NCI-H146 treated with DMSO at 0.1 percent for 48 hours (cell line): ENCODE data around the gene METTL1.

ENCODE experiments used
- DNase-seq: peaks from one replicate; lab custom pipeline; 2025; ENCODE audit not compliant: unreplicated experiment; lab: John Stamatoyannopoulos, UW

METTL1 gene

DNA sequence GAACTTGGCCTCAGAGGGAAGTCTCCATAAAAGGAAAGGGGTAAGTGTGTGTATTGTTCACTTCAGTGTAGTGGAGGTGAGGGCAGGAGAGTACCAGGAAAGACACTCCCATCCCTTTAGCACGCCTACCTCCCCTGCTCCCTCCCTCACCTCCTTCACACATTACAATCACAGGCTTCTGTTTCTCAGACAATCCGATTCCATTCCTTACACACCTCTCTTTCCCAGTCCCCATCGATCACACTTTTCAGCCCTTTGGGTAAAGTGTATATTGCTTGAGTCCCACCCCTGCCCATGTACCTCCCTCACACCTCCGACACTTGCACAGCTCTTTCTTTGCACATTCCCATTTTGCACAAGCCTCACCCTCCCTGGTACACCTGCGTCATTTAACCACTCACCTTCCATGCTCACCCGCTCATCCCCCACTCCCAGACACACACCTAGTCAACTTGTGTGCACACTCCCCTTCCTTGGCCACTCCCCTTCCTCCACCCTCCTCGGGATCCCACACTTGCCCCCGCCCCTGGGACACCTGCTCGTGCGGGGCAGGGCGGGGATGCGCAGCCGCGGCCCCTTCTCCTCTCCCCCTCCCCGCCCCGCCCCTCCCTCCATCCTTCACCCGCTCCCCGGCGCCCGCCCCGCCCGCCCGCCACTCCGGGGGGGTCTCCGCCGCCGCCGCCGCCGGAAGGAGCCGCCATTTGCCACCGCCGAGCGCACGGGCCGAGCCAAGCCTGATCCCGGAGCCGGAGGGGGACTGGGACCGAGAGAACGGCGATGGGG lies 17.3 kb downstream of the METTL1 start, which contains the start of gene MARCHF9:
Gene MARCHF9, plus strand, starts transcription at position 693 of the 783 bp plus-strand sequence. CDS start 426 bp downstream, outside the sequence.
- peak; percentile 88 for DNase-seq

DNA sequence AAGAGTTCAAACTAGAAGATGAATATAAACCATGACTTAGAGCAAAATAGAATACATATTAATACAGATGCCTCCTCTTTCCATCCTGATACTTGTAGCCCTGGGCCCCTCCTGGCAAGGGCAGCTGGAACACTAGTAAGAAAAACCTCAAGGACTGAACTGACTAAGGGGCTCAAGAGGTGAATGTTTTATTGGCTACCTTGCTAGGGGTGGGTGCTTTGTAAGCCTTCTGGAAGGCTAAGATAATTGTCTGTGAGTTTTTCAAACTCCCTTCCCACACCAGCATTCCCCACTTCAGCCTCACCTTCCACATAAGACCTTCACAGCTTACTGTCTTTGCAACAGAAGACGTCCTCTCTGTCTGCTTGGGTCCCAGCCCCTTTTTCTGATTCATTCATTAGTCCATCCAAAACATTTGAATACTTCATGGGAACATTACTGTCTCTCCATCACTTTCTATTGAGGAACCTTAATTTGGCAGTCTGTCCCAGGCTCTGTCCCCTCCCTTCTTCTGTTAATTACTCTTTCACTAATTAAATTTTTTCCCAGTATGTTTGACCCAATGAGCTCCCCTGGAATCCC lies 18.1 kb downstream of the METTL1 start:
- DNase-seq: no peak

GRCh38 chr12:57752668-57753000 lies 19.3 kb downstream of the METTL1 start:
- DNase-seq: no peak

DNA sequence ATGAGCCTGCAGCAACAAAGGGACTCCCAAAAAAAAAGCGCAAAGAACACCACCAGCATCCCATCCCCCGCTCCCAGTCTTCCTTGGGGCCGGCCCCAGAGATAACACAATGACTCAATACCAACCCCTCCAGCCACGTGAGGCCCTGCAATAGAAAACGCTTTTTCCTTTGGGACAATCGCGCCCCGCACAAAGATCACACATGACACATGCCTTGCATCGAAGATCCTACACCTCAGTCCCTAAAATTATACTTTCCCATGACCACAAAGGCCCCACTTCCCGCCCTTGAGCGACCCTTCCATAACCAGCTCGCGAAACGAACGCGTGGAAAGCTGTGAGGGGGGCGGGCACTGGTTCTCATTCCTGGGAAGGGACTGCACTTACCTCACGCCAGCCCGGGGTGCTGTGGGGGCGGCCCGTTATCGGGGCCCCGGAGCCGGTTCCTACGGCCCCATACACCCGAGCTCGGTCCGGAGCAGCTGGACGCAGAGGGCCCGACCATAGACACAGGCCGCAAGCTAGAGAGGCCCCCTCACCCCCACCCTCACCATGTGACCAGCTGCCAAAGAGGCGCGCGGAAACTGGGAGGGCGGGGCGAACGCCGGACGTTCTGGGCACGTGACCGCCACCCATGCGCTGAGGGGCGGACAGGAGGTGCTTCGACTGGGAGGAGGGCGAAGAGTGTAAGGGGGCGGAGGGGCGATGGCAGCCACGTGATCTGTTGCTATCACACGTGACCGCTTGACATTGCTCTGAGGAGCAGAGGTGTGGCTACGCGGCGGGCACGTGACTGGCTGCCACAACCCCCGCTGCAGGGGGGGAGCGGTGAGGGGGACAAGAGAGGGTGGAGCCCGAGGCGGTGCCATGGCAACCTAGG lies 19.9 kb downstream of the METTL1 start, which contains the start of gene CDK4:
Gene CDK4, minus strand, starts transcription at position 523 of the 880 bp plus-strand sequence. CDS start 593 bp downstream, outside the sequence.
- peak; percentile 99 for DNase-seq

GRCh38 chr12:57751432-57751787 lies 20.5 kb downstream of the METTL1 start:
- DNase-seq: no peak

- no peak for DNase-seq
These were observed 21.1 kb downstream of the METTL1 start for GRCh38 chr12:57750561-57751431.

DNA sequence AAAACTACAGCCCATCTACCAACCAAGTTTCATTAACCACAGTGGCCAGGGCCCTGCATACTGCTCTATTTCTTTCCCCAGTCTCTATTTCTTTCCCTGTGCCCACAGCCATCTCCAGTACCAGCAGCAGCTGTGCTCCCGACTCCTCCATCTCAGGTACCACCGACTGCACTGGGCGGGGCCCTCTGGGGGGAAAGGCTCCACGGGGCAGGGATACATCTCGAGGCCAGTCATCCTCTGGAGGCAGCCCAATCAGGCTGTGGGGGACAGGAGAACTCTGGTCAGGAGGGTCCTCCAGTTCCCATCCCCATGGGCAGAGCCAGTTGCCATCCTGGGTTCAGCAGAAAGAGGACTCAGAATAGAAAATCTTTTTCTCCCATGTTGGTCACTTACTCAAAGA lies 22.8 kb downstream of the METTL1 start:
- DNase-seq: no peak

DNA sequence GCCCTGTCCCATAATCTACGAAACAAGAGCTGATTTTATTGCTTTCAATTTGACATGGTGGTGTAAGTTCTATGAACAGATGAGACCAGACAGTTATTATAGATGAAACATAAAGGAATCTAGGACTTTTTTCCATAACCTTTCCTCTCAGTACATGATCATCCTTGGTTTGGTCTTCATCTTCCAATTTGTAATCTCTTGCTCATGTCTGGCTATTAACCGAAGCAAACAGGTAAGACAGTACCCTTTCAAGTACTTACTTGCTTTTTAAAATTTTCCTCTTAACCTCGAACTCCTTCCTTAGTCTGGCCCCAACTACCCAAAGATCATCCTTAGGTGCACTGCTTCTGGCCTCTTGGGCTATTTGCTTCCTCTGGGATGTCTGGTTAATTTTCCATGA lies 25.9 kb downstream of the METTL1 start:
- DNase-seq: no peak

GRCh38 chr12:57745485-57745881 lies 26.4 kb downstream of the METTL1 start:
- no peak for DNase-seq

DNA sequence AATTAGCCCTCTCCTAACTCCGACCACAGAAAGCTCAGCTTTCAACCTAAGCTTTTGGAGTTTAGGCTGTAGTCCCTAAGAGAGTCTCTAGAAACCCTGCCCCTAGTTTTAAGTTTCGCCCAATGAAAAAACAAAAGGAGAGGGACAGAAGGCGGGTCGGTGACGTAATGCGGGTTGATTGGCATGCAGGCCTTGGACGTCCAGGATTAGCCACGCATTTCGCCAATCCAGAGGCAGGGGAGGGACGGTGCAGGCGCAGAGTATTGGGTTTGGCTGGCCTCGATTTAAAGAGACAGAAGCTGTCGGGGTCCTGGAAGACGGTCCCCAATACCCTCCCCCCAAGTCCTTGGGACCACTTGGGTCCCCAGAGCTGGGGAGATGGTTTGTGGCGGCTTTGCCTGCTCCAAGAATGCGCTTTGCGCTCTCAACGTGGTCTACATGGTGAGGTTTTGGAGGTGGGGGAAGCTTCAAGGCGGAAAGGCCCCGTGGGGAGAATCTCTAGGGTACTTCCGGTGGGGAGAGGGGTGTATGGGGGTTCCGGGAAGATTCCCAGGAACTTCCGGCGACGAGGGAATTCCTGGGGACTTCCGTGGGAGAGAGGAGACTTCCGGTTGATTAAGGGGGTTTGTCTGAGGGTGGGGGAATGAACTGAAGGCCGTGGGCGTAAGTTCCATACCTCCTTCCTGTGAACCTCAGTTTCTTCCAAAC lies 27.0 kb downstream of the METTL1 start, which contains the start of gene TSPAN31:
Gene TSPAN31, plus strand, starts transcription at position 263 of the 708 bp plus-strand sequence. Its CDS starts 116 bp downstream, at position 379.
- DNase-seq: peak; percentile 94

- no peak for DNase-seq
These were observed 27.6 kb downstream of the METTL1 start for GRCh38 chr12:57744194-57744776.

DNA sequence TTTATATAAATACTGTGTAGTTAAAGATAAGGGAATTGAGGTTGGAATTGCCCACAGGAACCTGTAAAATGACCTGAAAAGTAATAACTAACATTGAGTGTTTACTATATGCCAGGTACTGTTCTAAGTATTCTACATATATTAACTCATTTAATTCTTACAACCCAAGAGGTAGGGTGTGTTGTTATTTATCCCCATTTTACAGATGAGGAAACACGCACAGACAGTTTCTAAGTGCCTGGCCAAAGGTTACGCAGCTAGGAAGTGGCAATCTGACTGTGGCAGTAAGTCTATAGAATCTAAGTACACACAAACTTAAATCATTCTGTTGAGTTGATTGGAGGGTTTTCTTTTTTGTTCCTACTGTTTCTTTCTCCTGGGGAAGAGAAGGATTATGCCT lies 28.1 kb downstream of the METTL1 start:
- DNase-seq: no peak

DNA sequence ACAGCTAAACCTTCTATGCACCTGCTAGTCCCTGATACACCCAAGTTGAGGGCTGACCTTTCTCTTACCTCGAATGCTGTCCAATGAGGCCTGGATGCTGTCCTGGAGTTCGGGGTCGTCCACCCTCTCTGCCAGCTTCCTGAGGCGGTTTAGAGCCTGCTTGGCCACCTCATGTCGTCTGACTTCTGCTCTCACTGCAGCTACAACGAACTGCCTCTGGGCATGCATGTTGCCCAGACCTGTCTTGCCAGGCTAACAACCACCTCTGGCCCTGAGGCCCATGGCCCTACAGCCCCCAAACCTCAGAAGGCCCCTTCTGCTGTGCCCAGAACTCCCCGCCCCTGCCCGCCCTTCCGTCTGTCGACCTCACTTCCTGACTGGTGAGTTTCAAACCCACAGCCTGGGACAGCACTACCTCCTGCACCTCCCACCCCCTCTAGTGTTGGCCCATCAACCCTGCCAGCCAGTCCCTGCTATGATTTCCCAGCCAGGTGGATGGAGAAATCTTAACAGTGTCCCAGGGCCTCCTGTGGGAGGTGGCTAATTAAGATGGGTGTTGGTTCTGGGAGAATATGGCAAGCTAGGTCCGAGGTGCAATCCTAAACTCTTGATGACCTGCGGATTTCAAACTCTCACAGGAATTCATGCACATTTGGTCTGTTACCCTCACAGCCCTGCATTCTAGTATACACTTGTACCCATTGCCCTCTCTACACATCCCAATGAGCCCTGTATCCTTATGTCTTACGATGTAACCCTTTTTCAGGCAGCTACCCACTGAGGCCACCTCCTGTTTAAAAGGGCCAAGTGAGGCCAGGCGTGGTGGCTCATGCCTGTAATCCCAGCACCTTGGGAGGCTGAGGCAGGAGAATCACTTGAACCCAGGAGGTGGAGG lies 29.8 kb downstream of the METTL1 start:
- no peak for DNase-seq

GRCh38 chr12:57741413-57741789 lies 30.5 kb downstream of the METTL1 start:
- DNase-seq: no peak

GRCh38 chr12:57740656-57741412 lies 31.1 kb downstream of the METTL1 start:
- DNase-seq: no peak

GRCh38 chr12:57739914-57740538 lies 31.9 kb downstream of the METTL1 start:
- DNase-seq: no peak

DNA sequence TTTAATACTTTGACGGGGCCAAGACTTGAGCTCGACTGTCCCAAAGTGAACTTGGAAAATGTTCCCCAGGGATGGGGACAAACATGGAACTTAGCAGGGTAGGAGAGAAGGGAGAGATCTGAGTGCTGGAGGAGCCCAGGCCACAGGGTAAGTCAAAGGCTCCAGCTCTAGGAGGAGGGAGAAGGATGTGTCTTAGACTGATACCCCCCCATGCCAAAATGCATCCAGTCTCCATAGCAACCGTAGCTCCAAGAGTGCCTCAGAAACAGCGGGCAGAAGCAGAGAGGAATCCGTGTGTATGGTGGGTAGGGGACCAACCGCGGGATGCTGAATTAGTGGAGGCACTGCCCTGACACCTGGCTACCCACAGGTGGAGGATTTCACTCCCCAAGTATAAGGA lies 32.5 kb downstream of the METTL1 start:
- no peak for DNase-seq
